ENCODE measurements around the gene NIM1K.

GRCh38 chr5:43209060-43209459 lies 17.0 kb downstream of the NIM1K start:
- TF ChIP-seq CTCF (IDR thresholded peaks at IDR 0.05) (no peak), POLR2A (IDR thresholded peaks at IDR 0.05) (no peak)
